Measurements from ENCODE around the gene EFL1. TPM values are rescaled to one million over a fixed set of nuclear protein-coding genes. Genes with fewer than 3 reads are reported as not detected.

The EFL1 gene
- total RNA-seq, 2 experiments from 2014 or later, result 23.7 to 25.6 TPM

- H3K9me3 Mint-ChIP-seq, result no peaks in the 10 kb centered on the region
- TF ChIP-seq, protein P1, sequence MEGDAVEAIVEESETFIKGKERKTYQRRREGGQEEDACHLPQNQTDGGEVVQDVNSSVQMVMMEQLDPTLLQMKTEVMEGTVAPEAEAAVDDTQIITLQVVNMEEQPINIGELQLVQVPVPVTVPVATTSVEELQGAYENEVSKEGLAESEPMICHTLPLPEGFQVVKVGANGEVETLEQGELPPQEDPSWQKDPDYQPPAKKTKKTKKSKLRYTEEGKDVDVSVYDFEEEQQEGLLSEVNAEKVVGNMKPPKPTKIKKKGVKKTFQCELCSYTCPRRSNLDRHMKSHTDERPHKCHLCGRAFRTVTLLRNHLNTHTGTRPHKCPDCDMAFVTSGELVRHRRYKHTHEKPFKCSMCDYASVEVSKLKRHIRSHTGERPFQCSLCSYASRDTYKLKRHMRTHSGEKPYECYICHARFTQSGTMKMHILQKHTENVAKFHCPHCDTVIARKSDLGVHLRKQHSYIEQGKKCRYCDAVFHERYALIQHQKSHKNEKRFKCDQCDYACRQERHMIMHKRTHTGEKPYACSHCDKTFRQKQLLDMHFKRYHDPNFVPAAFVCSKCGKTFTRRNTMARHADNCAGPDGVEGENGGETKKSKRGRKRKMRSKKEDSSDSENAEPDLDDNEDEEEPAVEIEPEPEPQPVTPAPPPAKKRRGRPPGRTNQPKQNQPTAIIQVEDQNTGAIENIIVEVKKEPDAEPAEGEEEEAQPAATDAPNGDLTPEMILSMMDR (IDR thresholded peaks at IDR 0.05), result no peak
- DNase-seq (no peak), ATAC-seq (no peak)
- intact Hi-C loops (cut with micrococcal nuclease), result no loop called here
- H3K27me3 Mint-ChIP-seq, result no peaks in the 10 kb centered on the region
- H3K27ac Mint-ChIP-seq, result no peak overlapping the region
- H3K4me3 Mint-ChIP-seq, result no peak overlapping the region
- H3K4me1 Mint-ChIP-seq (ENCODE audit: low read depth), result peaks cover 20% of the 10 kb centered on the region
- POLR2A ChIA-PET, result no interaction called here
- peaks cover 2% of the 10 kb centered on the region for H3K36me3 Mint-ChIP-seq (ENCODE audit: low read depth)
- CTCF ChIA-PET, result interaction anchor here (1.0 kb wide), 1 partner anchor 65 kb away, joined by 3 read pairs; no protein-coding TSS in a partner anchor
Measured at GRCh38 chr15:82173108-82173507, 89.4 kb downstream of the EFL1 start.

DNA sequence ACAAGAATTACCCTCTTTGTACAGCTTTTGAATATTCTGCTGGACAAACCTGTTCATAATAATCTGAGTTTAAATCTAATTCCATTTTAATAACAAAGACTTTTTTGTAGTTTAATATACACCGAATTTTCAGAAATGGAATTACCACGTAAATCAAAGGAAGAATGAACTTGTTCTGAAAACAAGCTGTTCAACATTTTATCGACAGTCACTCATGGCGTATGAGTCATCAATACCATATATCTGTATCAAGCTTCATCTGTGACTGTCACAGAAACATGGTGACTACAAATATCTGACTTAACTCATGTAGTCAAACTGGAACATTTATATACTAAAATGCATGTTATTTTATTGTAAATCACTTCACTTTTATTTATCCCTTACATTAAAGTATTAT lies 90.0 kb downstream of the EFL1 start:
- no peaks in the 10 kb centered on the region for H3K9me3 Mint-ChIP-seq
- no peaks in the 10 kb centered on the region for H3K27me3 Mint-ChIP-seq
- CTCF ChIA-PET, result interaction anchor here (1.0 kb wide), 1 partner anchor 64 kb away, joined by 3 read pairs; no protein-coding TSS in a partner anchor
- no peak for DNase-seq
- TF ChIP-seq, protein P1 (IDR thresholded peaks at IDR 0.05), result no peak
- H3K4me3 Mint-ChIP-seq, result no peak overlapping the region
- ATAC-seq, result no peak
- intact Hi-C loops (cut with micrococcal nuclease), result no loop called here
- POLR2A ChIA-PET, result no interaction called here
- no peak overlapping the region for H3K27ac Mint-ChIP-seq
- H3K4me1 Mint-ChIP-seq (ENCODE audit: low read depth), result peaks cover 20% of the 10 kb centered on the region
- peaks cover 2% of the 10 kb centered on the region for H3K36me3 Mint-ChIP-seq (ENCODE audit: low read depth)

GRCh38 chr15:82168757-82169156 lies 93.8 kb downstream of the EFL1 start:
- H3K9me3 Mint-ChIP-seq, result no peaks in the 10 kb centered on the region
- H3K36me3 Mint-ChIP-seq (ENCODE audit: low read depth), result peaks cover 4% of the 10 kb centered on the region
- DNase-seq, result no peak
- TF ChIP-seq, protein P1 (IDR thresholded peaks at IDR 0.05), result no peak
- ATAC-seq, result no peak
- peaks cover 28% of the 10 kb centered on the region for H3K4me1 Mint-ChIP-seq (ENCODE audit: low read depth)
- ChIA-PET POLR2A (no interaction called here), CTCF (interaction anchor here (1.2 kb wide), 1 partner anchor 11 kb away, joined by 4 read pairs; no protein-coding TSS in a partner anchor)
- no peaks in the 10 kb centered on the region for H3K27me3 Mint-ChIP-seq
- H3K4me3 Mint-ChIP-seq, result no peak overlapping the region
- intact Hi-C loops (cut with micrococcal nuclease), result no loop called here
- H3K27ac Mint-ChIP-seq, result peak overlapping the region; percentile 36

DNA sequence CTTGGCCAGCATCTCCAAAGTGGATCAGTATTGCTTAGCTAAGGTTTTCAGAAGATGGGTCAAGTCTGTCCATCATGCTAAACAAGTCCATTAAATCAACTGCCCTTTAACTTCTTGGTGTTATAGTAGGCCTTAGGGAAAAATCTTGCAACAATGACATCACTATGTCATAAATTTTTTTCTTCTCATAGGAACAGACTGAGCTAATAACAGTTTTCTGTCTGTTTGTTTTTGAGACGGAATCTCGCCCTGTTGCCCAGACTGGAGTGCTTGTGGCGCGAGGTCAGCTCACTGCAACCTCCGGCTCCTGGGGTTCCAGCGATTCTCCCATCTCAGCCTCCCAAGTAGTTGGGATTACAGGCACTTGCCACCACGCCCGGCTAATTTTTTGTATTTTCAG lies 94.2 kb downstream of the EFL1 start:
- Mint-ChIP-seq H3K4me3 (no peak overlapping the region), H3K36me3 (ENCODE audit: low read depth) (peaks cover 4% of the 10 kb centered on the region)
- POLR2A ChIA-PET, result no interaction called here

GRCh38 chr15:82165948-82166376 lies 96.6 kb downstream of the EFL1 start:
- intact Hi-C loops (cut with micrococcal nuclease), result no loop called here
- peaks cover 12% of the 10 kb centered on the region for H3K36me3 Mint-ChIP-seq (ENCODE audit: low read depth)
- ATAC-seq (no peak), DNase-seq (no peak)
- no peaks in the 10 kb centered on the region for H3K27me3 Mint-ChIP-seq
- H3K27ac Mint-ChIP-seq, result peak overlapping the region; percentile 17
- POLR2A ChIA-PET, result no interaction called here
- TF ChIP-seq, protein P1 (IDR thresholded peaks at IDR 0.05), result no peak
- H3K9me3 Mint-ChIP-seq, result no peaks in the 10 kb centered on the region
- H3K4me3 Mint-ChIP-seq, result no peak overlapping the region
- CTCF ChIA-PET, result interaction anchor here (1.4 kb wide), 1 partner anchor 12 kb away, joined by 3 read pairs; no protein-coding TSS in a partner anchor
- peaks cover 27% of the 10 kb centered on the region for H3K4me1 Mint-ChIP-seq (ENCODE audit: low read depth)

More for the DNA sequence above, 94.2 kb downstream of the EFL1 start:
- TF ChIP-seq, protein P1 (IDR thresholded peaks at IDR 0.05), result no peak
- H3K27ac Mint-ChIP-seq, result peak overlapping the region; percentile 36
- CTCF ChIA-PET, result interaction anchor here (0.9 to 1.2 kb wide), 2 partner anchors 11 to 30 kb away, joined by 3 to 4 read pairs; no protein-coding TSS in a partner anchor
- H3K27me3 Mint-ChIP-seq, result no peaks in the 10 kb centered on the region
- intact Hi-C loops (cut with micrococcal nuclease), result no loop called here
- peaks cover 28% of the 10 kb centered on the region for H3K4me1 Mint-ChIP-seq (ENCODE audit: low read depth)
- ATAC-seq, result no peak
- no peak for DNase-seq
- no peaks in the 10 kb centered on the region for H3K9me3 Mint-ChIP-seq
